Measurements from ENCODE around the gene VSTM1. TPM values are rescaled to one million over a fixed set of nuclear protein-coding genes. Genes with fewer than 3 reads are reported as not detected.

Gene VSTM1
- polyA plus RNA-seq, 3 donors, result 3.7 to 172 (median 137) TPM

DNA sequence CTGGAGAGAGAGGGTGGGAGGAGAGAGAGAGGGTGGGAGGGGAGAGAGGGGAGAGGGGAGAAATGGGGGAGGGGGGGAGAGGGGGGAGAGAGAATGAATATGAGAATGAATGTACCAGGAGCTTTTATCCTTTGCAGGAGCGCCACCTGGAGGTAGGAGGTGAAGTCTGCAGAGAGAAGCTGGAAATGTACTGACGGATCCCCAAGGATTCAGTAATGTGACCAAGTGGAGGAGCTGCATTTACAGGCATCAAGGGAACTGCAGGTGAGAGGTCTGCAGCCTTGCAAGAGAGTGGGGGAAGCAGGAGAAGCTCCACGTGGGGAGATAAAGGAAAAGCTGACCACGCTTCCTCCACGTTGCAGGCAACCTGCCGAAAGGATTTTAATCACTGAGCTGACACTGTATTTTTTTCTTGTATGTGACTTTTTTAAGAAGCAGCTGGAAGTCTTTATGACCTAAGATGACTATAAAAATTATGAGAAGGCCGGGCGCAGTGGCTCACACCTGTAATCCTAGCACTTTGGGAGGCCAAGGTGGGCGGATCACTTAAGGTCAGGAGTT is 33.7 kb downstream of the VSTM1 start:
- 17% methylated on average over 4 of the region's 9 CpGs for WGBS (ENCODE audit: insufficient coverage)
- H3K4me3 ChIP-seq (replicated peaks in 1 of 3; ENCODE audit: low read depth in 2 of 3, low read length in 3 of 3), result peak overlapping the region in 1 of 3 experiments; percentile 27
- DNase-seq, result peak; percentile 53 to 71 (median 66)
- peak overlapping the region in 1 of 2 donors; percentile 83 for H3K4me3 Mint-ChIP-seq
- no peak overlapping the region for H2AFZ ChIP-seq (ENCODE audit: insufficient read depth, low read depth, low read length, poor library complexity, severe bottlenecking)
- no peak overlapping the region for H3K9ac ChIP-seq (ENCODE audit: insufficient read depth, low read length, poor library complexity, severe bottlenecking)
- H3K27me3 ChIP-seq (ENCODE audit: control insufficient read depth in 2 of 2, insufficient read depth in 2 of 2, low read length in 2 of 2), result peaks cover 0 to 6% of the 10 kb centered on the region in 2 donors
- intact Hi-C loops (cut with micrococcal nuclease), result loop anchor here (2.0 to 10.0 kb wide), 4 partner anchors 123 to 237 kb away; partner anchors contain the start of gene NLRP12 (in 1 of the 2)
- peaks cover 20% of the 10 kb centered on the region for H3K4me1 Mint-ChIP-seq
- peak overlapping the region; percentile 46 for H3K4me2 ChIP-seq (replicated peaks; ENCODE audit: extremely low read depth, low read length, poor library complexity, severe bottlenecking)
- peaks cover 9 to 15% (median 14%) of the 10 kb centered on the region in 3 donors for H3K27me3 Mint-ChIP-seq (ENCODE audit: low read depth in 3 of 3)
- H3K9me3 ChIP-seq (replicated peaks in 1 of 2; ENCODE audit: control insufficient read depth in 1 of 2, insufficient read depth in 1 of 2, low read length in 2 of 2), result no peaks in the 10 kb centered on the region
- no peaks in the 10 kb centered on the region for H4K20me1 ChIP-seq (ENCODE audit: insufficient read depth, low read length)
- H3K4me1 ChIP-seq (ENCODE audit: control insufficient read depth in 1 of 2, insufficient read depth in 2 of 2, low read length in 2 of 2), result peaks cover 17 to 24% of the 10 kb centered on the region in 2 donors
- peak overlapping the region in 1 of 2 donors; percentile 62 for H3K27ac ChIP-seq (ENCODE audit: low read depth in 1 of 2, low read length in 2 of 2)
- no peaks in the 10 kb centered on the region for H3K79me2 ChIP-seq (ENCODE audit: insufficient read depth, low read length)
- peak overlapping the region in 2 of 7 donors; percentile 86 to 93 for H3K27ac Mint-ChIP-seq
- H3K36me3 ChIP-seq (replicated peaks in 1 of 2; ENCODE audit: control insufficient read depth in 1 of 2, insufficient read depth in 2 of 2, low read length in 2 of 2), result no peaks in the 10 kb centered on the region
- H3K36me3 Mint-ChIP-seq, result no peaks in the 10 kb centered on the region
- TF ChIP-seq, protein P1, sequence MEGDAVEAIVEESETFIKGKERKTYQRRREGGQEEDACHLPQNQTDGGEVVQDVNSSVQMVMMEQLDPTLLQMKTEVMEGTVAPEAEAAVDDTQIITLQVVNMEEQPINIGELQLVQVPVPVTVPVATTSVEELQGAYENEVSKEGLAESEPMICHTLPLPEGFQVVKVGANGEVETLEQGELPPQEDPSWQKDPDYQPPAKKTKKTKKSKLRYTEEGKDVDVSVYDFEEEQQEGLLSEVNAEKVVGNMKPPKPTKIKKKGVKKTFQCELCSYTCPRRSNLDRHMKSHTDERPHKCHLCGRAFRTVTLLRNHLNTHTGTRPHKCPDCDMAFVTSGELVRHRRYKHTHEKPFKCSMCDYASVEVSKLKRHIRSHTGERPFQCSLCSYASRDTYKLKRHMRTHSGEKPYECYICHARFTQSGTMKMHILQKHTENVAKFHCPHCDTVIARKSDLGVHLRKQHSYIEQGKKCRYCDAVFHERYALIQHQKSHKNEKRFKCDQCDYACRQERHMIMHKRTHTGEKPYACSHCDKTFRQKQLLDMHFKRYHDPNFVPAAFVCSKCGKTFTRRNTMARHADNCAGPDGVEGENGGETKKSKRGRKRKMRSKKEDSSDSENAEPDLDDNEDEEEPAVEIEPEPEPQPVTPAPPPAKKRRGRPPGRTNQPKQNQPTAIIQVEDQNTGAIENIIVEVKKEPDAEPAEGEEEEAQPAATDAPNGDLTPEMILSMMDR (IDR thresholded peaks at IDR 0.05), result peak; percentile 69
- no peaks in the 10 kb centered on the region for H3K9me3 Mint-ChIP-seq

DNA sequence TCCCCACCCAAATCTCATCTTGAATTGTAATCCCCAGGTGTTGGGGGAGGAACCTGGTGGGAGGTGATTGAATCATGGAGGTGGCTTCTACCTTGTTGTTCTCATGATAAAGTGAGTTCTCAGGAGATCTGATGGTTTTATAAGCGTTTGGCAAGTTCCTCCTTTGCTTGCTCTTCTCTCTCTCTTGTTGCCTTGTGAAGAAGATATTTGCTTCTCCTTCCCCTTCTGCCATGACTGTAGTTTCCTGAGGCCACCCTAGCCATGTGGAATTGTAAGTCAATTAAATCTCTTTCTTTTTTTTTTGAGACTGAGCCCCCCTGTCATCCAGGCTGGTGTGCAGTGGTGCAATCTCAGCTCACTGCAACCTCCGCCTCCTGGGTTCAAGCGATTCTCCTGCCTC is 34.4 kb downstream of the VSTM1 start:
- Histone ChIP-seq H3K9ac (ENCODE audit: insufficient read depth, low read length, poor library complexity, severe bottlenecking) (no peak overlapping the region), H3K4me3 (replicated peaks in 1 of 3; ENCODE audit: low read depth in 2 of 3, low read length in 3 of 3) (peak overlapping the region in 1 of 3 experiments; percentile 27), H4K20me1 (ENCODE audit: insufficient read depth, low read length) (no peaks in the 10 kb centered on the region), H3K4me1 (ENCODE audit: control insufficient read depth in 1 of 2, insufficient read depth in 2 of 2, low read length in 2 of 2) (peaks cover 22 to 30% of the 10 kb centered on the region in 2 donors), H3K79me2 (ENCODE audit: insufficient read depth, low read length) (no peaks in the 10 kb centered on the region), H2AFZ (ENCODE audit: insufficient read depth, low read depth, low read length, poor library complexity, severe bottlenecking) (no peak overlapping the region), H3K27ac (ENCODE audit: low read depth in 1 of 2, low read length in 2 of 2) (peak overlapping the region; percentile 40 to 62), H3K4me2 (replicated peaks; ENCODE audit: extremely low read depth, low read length, poor library complexity, severe bottlenecking) (peak overlapping the region; percentile 46), H3K9me3 (replicated peaks in 1 of 2; ENCODE audit: control insufficient read depth in 1 of 2, insufficient read depth in 1 of 2, low read length in 2 of 2) (no peaks in the 10 kb centered on the region), H3K36me3 (replicated peaks in 1 of 2; ENCODE audit: control insufficient read depth in 1 of 2, insufficient read depth in 2 of 2, low read length in 2 of 2) (no peaks in the 10 kb centered on the region), H3K27me3 (ENCODE audit: control insufficient read depth in 2 of 2, insufficient read depth in 2 of 2, low read length in 2 of 2) (peaks cover 0 to 6% of the 10 kb centered on the region in 2 donors)
- no peaks in the 10 kb centered on the region for H3K36me3 Mint-ChIP-seq
- intact Hi-C loops (cut with micrococcal nuclease), result loop anchor here in 1 of 2 donors (10.0 kb wide), 2 partner anchors 154 to 204 kb away; partner anchors contain the start of gene NLRP12
- peaks cover 26% of the 10 kb centered on the region for H3K4me1 Mint-ChIP-seq
- H3K27ac Mint-ChIP-seq, result peak overlapping the region; percentile 79 to 93 (median 83)
- TF ChIP-seq, protein P1 (IDR thresholded peaks at IDR 0.05), result no peak
- peaks cover 9 to 14% (median 10%) of the 10 kb centered on the region in 3 donors for H3K27me3 Mint-ChIP-seq (ENCODE audit: low read depth in 3 of 3)
- H3K9me3 Mint-ChIP-seq, result peaks cover 0 to 6% (median 0%) of the 10 kb centered on the region in 7 donors
- peak overlapping the region in 1 of 2 donors; percentile 57 for H3K4me3 Mint-ChIP-seq
- DNase-seq, result peak; percentile 58 to 66 (median 61)
- no CpG with 5 or more reads among the region's 3 CpGs for WGBS (ENCODE audit: insufficient coverage)

Data from CD14-positive monocyte (primary cell).